Renal pelvis (tissue), 4 donors: ENCODE measurements around the gene PDGFD. TPM values are rescaled to one million over a fixed set of nuclear protein-coding genes. Genes with fewer than 3 reads are reported as not detected.
A peak's percentile ranks its signal among the peaks of the same experiment; 100 is the strongest.

Experiments
- DNase-seq: peaks from one replicate; pipeline ENCODE4 v3.0.0-alpha.2; 2013
- polyA plus RNA-seq, 3 donors: library from polyadenylated mRNA; unstranded; fragments of 120-200 nt; gene quantifications; one replicate each; pipeline ENCODE4 v1.2.1, GENCODE V29; 2013; ENCODE audit not compliant: insufficient read length in 3 of 3

Gene PDGFD
- polyA plus RNA-seq, 3 donors, result 18.1 to 25.9 (median 21.6) TPM

GRCh38 chr11:104098132-104098531 lies 65.8 kb downstream of the PDGFD start:
- no peak for DNase-seq

DNA sequence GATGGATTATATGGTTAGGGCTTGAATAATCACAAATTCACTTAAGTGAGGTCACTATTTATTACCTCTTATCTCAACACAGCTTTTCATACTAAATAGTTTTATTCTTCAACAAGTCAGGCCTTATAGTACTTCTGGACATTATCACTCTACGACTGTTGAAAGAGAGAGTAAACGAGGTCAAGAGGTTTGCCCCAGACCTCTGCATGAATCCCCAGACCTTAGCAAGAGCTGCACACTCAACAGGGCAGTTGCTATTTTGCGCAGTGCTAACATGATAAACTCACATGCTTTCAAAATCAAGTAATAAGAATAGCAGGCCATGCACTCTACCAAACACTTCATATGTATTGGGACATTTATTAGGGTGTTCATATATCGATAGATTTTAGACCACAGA lies 67.0 kb downstream of the PDGFD start:
- no peak for DNase-seq

- no peak for DNase-seq
These were observed 68.2 kb downstream of the PDGFD start for GRCh38 chr11:104095791-104096190.

DNA sequence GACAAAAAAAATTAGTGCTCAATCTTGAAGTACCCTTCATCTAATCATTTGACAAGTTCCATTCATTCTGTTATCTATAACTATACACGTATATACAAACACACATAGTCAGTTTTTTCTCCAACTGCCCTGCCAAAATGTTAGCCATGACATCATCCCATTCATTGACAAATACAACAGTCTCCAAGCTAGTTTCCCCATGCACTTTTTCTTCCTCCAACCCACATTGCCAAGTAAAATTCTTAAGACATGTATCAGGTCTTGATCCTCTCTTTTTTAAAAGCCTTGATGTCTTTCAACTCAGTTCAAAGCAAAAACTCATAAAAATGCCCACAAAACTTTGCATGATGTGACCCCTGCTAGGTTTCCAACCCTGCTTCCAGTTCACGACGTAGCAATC lies 69.4 kb downstream of the PDGFD start:
- no peak for DNase-seq

- DNase-seq, result no peak
These were observed 70.3 kb downstream of the PDGFD start for GRCh38 chr11:104093426-104094280.

DNA sequence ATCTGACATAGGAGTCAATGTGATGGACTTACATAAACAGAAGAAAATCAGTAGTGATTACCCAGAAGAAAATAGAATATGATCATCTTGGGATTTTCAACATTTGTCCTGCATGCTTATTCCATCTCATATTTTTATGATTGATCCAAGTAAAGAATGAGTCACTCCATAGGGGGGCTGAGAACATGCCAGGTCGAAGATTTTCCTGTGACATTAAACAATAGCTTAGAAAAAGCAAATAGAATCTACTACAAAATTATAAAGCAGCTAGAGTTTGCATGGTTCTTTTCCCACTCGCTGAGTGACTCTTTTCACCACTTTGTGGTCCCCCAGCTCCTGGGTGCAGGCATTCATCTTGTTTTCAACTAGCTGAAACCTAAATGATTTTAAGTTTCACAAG lies 71.2 kb downstream of the PDGFD start:
- DNase-seq, result no peak

DNA sequence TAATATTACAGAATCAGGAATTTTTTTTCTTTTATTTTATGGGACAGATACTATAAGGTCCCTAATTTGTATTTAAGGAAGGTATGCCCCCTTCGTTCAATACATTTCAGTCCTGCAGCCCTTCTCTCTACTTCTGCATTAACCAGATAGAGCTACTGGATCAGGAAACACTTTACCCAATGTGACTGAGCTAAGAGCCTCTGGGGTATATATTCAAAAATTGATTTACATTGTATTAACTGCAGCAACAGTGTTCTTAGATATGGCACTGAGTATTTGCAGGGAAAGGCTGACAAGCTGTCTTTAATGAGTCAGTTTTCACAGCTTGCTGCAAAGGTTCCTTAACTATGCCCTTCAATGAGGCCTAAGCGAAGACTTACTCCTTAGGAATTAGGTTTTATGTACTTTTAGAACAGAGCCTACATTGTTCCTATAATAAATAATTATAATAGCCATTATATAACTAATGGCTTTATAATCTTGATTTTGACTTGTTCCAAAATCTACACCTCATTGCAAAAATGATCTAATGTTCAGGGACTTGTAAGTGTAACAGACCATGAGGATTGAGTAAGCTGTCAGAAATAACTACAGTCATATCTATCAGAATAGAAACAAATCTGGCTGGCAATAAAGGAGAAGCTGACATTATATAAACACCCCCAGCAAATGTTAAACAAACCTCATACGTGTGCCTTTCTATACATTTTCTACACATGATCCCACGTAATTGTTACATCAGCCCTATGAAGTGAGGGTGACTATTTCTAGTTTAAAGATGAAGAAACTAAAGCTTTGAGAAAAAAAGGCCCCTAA lies 72.5 kb downstream of the PDGFD start:
- no peak for DNase-seq

DNA sequence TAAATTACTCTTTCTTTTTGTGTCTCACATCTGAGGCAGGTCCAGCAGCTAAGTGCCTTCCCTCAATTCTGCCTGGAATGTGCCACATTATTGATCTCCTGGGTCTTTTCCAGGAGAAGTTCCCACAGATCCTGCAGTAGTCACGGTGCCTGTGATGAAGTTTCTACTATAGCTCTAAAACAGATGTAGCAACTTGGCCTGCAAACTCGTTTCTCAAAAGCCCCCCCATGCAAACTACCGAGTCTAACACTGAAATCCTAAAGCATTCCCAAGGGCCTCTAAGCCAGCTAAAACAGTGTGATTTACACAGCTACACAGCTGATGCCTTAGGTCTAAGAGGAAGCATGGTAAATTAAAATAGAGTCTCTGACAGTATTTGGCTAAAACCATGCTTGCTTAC lies 73.2 kb downstream of the PDGFD start:
- DNase-seq, result peak; percentile 45

DNA sequence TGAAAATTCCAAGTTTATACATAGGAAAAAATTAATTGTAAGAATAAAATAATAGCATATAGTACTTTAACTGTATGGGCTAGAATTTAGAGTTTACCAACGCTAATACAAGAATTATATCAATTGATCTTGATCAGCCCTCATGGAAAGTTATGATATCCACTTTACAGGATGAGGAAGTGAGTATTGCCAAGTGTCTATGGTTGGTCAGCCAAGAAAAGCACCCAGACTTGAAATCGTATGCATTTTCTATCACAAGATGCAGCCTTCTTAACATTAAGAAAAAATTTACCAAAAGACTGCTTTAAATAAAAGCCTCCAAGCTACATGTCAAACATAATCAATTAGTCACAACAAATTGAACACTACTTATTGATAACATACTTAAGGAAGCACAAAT lies 74.5 kb downstream of the PDGFD start:
- DNase-seq, result no peak

DNA sequence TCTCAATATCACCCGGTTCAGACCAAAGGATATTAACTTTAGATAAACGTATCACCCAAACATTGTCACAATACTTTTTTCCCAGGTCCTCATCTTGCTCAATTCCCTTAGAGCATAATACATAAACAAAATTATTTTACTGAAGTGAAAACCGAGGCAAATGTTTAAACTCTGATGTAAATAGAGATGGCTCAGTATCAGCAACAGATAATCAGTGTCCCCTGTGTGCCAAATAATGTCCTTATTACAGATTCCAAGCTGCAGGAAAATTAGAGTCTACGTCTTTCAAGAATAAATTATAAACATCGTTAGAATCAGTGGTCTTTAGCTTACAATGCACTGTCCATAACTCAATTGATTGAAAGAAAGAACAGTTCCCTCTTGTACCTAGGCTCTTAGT lies 77.3 kb downstream of the PDGFD start:
- DNase-seq, result no peak

- no peak for DNase-seq
These were observed 85.0 kb downstream of the PDGFD start for GRCh38 chr11:104078995-104079394.

GRCh38 chr11:104078245-104078644 lies 85.7 kb downstream of the PDGFD start:
- no peak for DNase-seq

DNA sequence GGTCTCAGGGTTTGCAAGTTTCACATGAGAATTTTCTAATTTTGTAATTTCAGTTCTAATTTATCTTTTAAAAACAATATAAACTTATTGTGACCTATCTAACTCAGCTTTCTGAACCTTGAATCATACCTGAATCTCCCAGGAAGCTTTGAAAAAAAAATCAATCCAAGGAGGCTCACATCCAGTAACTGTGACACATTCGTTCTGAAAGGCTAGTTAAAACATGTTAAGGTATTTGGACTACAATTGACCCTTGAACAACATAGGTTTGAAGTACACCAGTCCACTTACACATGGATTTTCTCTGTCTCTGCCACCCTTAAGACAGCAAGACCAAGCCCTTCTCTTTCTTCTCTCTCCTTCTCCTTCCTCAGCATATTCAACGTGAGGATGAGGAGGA lies 87.5 kb downstream of the PDGFD start:
- no peak for DNase-seq

DNA sequence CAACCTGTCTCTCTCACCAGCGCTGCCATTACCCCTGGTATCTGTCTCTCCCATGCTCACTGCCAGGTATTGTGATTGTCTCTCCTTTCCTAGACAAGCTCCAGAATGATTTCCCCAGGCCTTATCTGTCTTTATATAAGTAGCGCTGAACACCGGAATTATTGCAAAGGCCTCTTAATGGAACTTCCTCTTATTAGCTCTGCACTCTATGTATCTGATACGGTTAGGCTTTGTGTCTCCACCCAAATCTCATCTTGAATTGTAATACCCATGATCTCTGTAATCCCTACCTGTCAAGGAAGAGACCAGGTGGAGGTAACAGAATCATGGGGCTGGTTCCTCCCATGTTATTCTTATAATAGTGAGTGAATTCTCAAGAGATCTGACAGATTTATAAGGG lies 88.2 kb downstream of the PDGFD start:
- no peak for DNase-seq

DNA sequence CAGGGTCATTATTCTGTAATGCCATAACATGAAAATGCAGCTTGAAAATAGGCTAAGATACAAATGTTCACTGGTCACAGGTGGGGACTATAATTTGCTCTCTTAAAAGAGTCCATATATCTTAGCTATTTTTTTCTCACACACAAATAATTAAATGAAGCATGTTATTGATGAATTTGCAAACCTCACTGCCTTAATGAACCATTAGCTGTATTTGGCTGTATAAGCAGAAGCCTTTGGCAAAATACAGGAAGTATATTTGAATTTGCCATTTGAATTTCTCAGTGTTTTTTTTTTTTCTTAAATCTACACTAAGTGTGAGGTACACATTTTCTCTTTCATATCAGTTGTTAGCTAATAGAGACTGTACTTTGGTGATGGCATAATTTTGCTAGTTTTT lies 88.9 kb downstream of the PDGFD start:
- DNase-seq, result no peak

- DNase-seq, result no peak
These were observed 89.8 kb downstream of the PDGFD start for GRCh38 chr11:104073950-104074705.

- no peak for DNase-seq
These were observed 96.4 kb downstream of the PDGFD start for GRCh38 chr11:104067534-104067933.

- DNase-seq, result no peak
These were observed 99.8 kb downstream of the PDGFD start for GRCh38 chr11:104064034-104064630.

GRCh38 chr11:104061853-104062521 lies 102.0 kb downstream of the PDGFD start:
- DNase-seq, result no peak

- no peak for DNase-seq
These were observed 103.1 kb downstream of the PDGFD start for GRCh38 chr11:104060820-104061219.

GRCh38 chr11:104060004-104060794 lies 103.7 kb downstream of the PDGFD start:
- no peak for DNase-seq
